GM12801 (cell line): ENCODE results near the gene ATPAF1.

Source experiments
- TF ChIP-seq, protein P1 (sequence below): IDR thresholded peaks from one replicate; pipeline ENCODE4 v1.5.1; 2011; ENCODE audit warnings: control low read depth; ENCODE audit not compliant: insufficient read length; ENCODE audit errors: extremely low read depth

ATPAF1 gene

DNA sequence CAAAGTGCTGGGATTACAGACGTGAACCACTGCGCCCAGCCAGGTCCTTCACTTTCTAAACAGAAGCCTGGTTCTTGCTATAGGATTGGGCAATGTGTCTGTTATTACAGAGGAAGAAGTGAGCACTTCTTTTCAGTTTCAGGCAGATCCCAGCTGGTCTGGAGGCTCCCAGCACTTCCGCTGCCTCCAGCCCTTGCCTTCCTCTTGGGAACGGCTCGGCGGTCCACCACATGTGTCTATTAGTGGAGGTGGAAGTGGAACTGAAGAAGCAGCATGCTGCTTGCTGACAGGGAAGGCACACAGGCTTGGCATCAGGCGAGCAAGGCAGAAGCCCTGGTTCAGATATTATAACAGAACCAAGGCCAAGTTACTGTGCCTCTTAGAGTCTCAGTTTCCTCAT lies 81.1 kb downstream of the ATPAF1 start:
- TF ChIP-seq, protein P1, sequence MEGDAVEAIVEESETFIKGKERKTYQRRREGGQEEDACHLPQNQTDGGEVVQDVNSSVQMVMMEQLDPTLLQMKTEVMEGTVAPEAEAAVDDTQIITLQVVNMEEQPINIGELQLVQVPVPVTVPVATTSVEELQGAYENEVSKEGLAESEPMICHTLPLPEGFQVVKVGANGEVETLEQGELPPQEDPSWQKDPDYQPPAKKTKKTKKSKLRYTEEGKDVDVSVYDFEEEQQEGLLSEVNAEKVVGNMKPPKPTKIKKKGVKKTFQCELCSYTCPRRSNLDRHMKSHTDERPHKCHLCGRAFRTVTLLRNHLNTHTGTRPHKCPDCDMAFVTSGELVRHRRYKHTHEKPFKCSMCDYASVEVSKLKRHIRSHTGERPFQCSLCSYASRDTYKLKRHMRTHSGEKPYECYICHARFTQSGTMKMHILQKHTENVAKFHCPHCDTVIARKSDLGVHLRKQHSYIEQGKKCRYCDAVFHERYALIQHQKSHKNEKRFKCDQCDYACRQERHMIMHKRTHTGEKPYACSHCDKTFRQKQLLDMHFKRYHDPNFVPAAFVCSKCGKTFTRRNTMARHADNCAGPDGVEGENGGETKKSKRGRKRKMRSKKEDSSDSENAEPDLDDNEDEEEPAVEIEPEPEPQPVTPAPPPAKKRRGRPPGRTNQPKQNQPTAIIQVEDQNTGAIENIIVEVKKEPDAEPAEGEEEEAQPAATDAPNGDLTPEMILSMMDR = no peak

DNA sequence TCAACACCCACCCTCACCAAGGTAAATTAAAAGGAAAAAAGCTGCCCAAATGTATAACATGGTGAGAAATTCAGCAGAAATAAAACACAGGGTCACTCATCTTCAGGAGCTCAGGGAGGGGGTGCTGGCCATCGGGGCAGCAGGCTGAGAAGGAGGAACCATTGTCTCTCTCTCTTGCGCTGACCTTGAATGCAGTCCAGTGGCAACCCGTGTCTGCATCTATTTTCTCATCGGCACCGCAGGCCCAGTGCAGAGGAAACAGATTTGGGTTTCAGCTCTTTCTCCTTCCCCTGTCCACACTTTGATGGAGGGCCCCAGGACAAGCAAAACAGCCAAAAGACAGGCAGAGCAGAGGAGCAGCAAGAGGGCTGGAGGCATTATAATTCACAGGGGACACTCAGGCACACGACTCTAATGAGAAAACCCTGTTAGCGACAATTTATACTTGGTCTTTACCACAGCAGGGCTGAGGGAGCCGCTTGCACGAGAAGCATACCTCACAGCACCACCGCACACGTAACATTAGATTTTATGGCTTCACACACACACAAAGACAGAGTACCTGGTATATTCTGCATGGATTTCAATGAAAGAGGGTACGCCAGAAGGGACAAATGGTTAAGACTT lies 82.7 kb downstream of the ATPAF1 start:
- TF ChIP-seq, protein P1 = no peak

DNA sequence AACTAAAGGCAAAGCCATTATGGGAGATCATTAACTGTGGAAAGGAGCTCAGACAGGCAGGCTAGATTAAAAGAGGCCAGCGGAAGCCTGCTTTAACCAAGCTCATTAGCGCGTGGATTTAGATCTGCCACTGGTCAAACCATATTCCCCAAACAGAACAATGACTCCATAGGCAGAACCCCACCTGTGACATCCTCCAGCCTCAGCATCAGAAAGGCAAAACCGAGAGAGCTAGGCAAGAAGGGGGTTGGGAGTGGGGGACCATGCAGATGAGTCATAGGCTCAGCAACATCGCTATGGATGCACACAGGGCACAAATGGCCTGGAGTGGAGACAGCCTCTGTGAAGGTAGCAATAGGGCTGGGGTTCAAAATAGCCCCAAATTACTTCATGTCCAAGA lies 84.7 kb downstream of the ATPAF1 start:
- TF ChIP-seq, protein P1 = no peak

DNA sequence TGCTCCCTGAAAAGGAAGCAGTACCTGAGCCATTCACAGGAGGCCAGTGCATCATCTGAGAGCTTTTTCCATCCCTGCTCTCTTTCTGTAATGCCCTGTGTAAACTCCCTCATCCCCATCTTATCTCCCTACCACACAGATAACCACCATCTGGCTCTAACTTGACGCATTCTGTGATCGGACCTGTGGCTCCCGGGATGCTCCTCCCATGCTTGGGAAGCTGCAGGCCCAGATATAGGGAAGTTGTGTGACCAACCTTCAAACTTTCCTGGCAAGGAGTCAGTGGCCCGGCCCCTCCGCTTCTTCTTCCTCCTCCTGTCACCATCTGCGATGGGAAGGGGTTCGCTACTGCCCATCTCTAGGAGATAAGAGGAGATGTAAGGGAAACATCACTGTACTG lies 85.2 kb downstream of the ATPAF1 start:
- TF ChIP-seq, protein P1 = no peak
